Heart left ventricle (tissue), 16 donors: Measurements from ENCODE around the gene HS3ST6. TPM values are rescaled to one million over a fixed set of nuclear protein-coding genes. Genes with fewer than 3 reads are reported as not detected.

ENCODE experiments used
- ATAC-seq, 4 donors: fragments of 200-7000 bp; cut with Tn5 transposase; one replicate each; pipeline ENCODE4 v1.9.1; 2020 to 2022; ENCODE audit warnings: moderate library complexity in 4 of 4, mild to moderate bottlenecking in 3 of 4, moderate number of reproducible peaks in 1 of 4
- DNase-seq, 5 donors: peaks; one replicate each; pipeline ENCODE4 v3.0.0-alpha.2; 2020
- H3K27ac ChIP-seq, 12 donors: fragments of 200-600 bp; sonication (generic) in 4 of 12; one replicate each; pipeline versions ENCODE4 v1.5.0 to v1.8.0; 2016 to 2022; ENCODE audit warnings: mild to moderate bottlenecking in 2 of 12
- H3K27me3 ChIP-seq, 9 donors: fragments of 200-600 bp; sonication (generic) in 2 of 9; one replicate each; pipeline versions ENCODE4 v1.5.1 to v1.8.0; 2016 to 2022; ENCODE audit warnings: mild to moderate bottlenecking in 3 of 9
- H3K36me3 ChIP-seq, 9 donors: fragments of 200-600 bp; sonication (generic) in 2 of 9; one replicate each; pipeline versions ENCODE4 v1.5.0 to v1.8.0; 2018 to 2022; ENCODE audit warnings: mild to moderate bottlenecking in 2 of 9
- H3K4me1 ChIP-seq, 12 donors: fragments of 200-600 bp; sonication (generic) in 4 of 12; one replicate each; pipeline versions ENCODE4 v1.5.0 to v1.8.0; 2016 to 2022; ENCODE audit warnings: mild to moderate bottlenecking in 3 of 12
- H3K4me3 ChIP-seq, 12 donors: fragments of 200-600 bp; sonication (generic) in 4 of 12; one replicate each; pipeline versions ENCODE4 v1.5.0 to v1.8.0; 2017 to 2022; ENCODE audit warnings: mild to moderate bottlenecking in 9 of 12, moderate library complexity in 4 of 12
- H3K9me3 ChIP-seq, 12 donors: fragments of 200-600 bp; sonication (generic) in 4 of 12; one replicate each; pipeline versions ENCODE4 v1.5.0 to v1.8.0; 2016 to 2022; ENCODE audit warnings: mild to moderate bottlenecking in 1 of 12
- CTCF ChIP-seq, 12 donors: fragments of 200-600 bp; sonication (generic) in 4 of 12; IDR thresholded peaks; one replicate each; pipeline versions ENCODE4 v1.5.0 to v1.8.0; 2018 to 2022; ENCODE audit warnings: antibody characterized with exemption in 12 of 12, mild to moderate bottlenecking in 5 of 12
- POLR2A ChIP-seq, 2 donors: fragments of 450-650 bp; IDR thresholded peaks; one replicate each; pipeline ENCODE4 v1.6.1; 2017; ENCODE audit warnings: antibody characterized with exemption in 2 of 2, mild to moderate bottlenecking in 2 of 2, moderate library complexity in 2 of 2
- WGBS, 4 donors: extraction: QIAGEN DNeasy Blood & Tissue Kit in 2 of 4; methylation state at CpG; one replicate each; pipeline versions ENCODE4 v1.1.5 to v1.1.7; 2013 to 2018; 5-methylcytosine and 5-hydroxymethylcytosine counted together
- intact Hi-C, 10 donors: fragments of 100-400 bp; cut with DNase I; formaldehyde crosslinking; loops; one replicate each; pipeline versions ENCODE4 v1.11.1 to v1.14.2; 2022
- polyA plus RNA-seq, 2 donors: library from polyadenylated mRNA; stranded (reverse); fragments of 200-250 nt; gene quantifications; one replicate each; pipeline ENCODE4 v1.2.3, GENCODE V29; 2013
- total RNA-seq, 9 donors: library from RNA; depleted of rRNA in 2 of 9; stranded (reverse); fragments of >200 nt in 2 of 9; fragmentation: NEBNext Ultra II Directional in 3 of 9; extraction: Animal tissue kit (Norgen Biotek cat#: 25700) in 3 of 9; gene quantifications; one replicate each; pipeline versions ENCODE4 v1.1.0 to v1.2.4, GENCODE V29; 2016 to 2023
- donor health status: ischemic (EF 13 %, LVEDD 7.1; RV severe dilation, severe dysfunction).
- donor health status: healthy with polysubstance abuse.
- donor health status: DM: no; HTN: yes; CAD: no.
- donor health status: DM: no; HTN: no; CAD: no.
- donor health status: ischemic (EF 25% LVEDD 6.9; RV normal size, moderate dysfunction).
- donor health status: ischemic (EF 25% LVEDD 5.7; RV mildly dilated, moderate dysfunction).
- donor health status: healthy.
- donor health status: DM: yes; HTN: yes; CAD: no.
- donor health status: ischemic (EF 35%, LVEDD 5.7; RV mildly dilated, moderate dysfunction).
- donor health status: nonischemic (EF 11% LVEDD 7.7; RV severe dilation, severe dysfunction).
- donor health status: DM: yes; HTN: yes; CAD: no.
- donor health status: PGD.
- donor health status: ischemic (EF 29% LVEDD 5.4; RV normal size, mild dysfunction).
- donor health status: nonischemic (EF 23%, LVEDD 6.1; RV moderate dilation, normal function).

Gene HS3ST6
- total and polyA plus RNA-seq, 11 donors = not detected

DNA sequence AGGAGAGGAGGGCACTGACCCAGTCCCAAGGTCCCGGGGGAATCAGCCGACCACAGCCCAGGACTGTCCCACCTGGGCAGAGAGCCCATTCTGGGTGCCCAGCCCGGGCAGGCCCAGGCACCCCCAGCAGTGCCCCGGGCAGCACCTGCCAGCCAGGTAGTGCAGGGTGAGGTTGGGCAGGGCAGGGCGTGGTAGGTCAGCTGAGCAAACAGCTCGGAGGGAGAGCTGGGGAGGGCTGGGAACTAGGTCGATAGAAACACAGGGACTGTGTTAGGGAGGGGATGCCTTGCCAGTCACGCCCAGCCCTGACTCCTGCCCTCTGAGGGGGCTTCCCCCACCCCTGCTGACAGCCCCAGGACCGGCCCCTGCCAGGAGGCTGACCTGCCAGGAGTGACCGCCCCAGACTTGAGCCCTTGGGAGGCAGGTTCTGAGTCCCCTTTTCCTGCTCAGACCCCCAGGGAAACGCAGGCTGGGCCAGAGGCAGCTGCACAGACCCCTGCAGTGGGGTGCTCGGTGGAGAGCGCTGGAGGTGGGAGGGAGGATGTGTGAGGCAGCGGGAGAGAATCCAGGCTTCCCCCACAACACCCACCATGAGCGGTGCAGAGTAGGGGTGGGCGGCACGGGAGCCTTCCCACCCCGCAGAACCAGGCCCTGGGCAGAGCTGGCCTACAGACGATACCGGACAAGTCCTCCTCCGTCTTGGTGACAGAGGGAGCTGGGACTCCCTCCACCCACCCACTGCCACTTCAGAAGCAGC is 4.7 kb downstream of the HS3ST6 start:
- intact Hi-C loops = loop anchor here in 1 of 10 donors (5.0 kb wide), 1 partner anchor 36 kb away; no protein-coding TSS in a partner anchor
- H3K4me3 ChIP-seq = no peak overlapping the region
- 42 to 63% (median 51%) methylated on average over 8 to 21 of the region's 21 CpGs for WGBS, 4 donors
- TF ChIP-seq CTCF (IDR thresholded peaks at IDR 0.05) (no peak), POLR2A (IDR thresholded peaks at IDR 0.05) (no peak)
- ATAC-seq (peak in 2 of 4 donors; percentile 14 to 21), DNase-seq (no peak)
- H3K27ac ChIP-seq = no peak overlapping the region
- H3K36me3 ChIP-seq = no peaks in the 10 kb centered on the region
- H3K4me1 ChIP-seq = peaks cover 0 to 10% (median 0%) of the 10 kb centered on the region in 12 donors
- no peaks in the 10 kb centered on the region for H3K9me3 ChIP-seq
- peaks cover 14 to 68% (median 42%) of the 10 kb centered on the region in 9 donors for H3K27me3 ChIP-seq

DNA sequence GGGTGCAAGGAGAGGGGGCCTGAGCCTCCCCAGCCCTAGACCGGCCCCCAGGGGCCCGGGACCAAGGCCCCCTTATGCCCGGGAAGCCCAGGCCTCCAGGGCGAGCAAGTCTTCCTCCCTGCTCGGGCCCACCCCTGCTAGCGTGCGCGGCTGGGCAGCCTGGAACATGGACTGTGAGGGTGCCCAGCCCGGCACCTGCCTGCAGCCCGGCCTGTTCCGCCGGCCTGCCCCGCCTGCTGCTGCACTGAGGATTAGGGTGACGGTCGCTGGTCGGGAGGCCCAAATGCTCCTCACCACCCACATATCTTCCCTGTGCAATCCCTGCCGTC is 6.0 kb downstream of the HS3ST6 start:
- 80 to 87% (median 86%) methylated on average over 13 to 17 of the region's 17 CpGs for WGBS, 4 donors
- ATAC-seq = no peak
- intact Hi-C loops = loop anchor here in 1 of 10 donors (5.0 kb wide), 1 partner anchor 35 kb away; no protein-coding TSS in a partner anchor
- H3K27ac ChIP-seq = no peak overlapping the region
- peaks cover 10 to 70% (median 39%) of the 10 kb centered on the region in 9 donors for H3K27me3 ChIP-seq
- no peak for TF ChIP-seq CTCF (IDR thresholded peaks at IDR 0.05)
- TF ChIP-seq POLR2A (IDR thresholded peaks at IDR 0.05) = no peak
- no peaks in the 10 kb centered on the region for H3K9me3 ChIP-seq
- no peaks in the 10 kb centered on the region for H3K36me3 ChIP-seq
- no peaks in the 10 kb centered on the region for H3K4me1 ChIP-seq
- DNase-seq = no peak
- no peak overlapping the region for H3K4me3 ChIP-seq

DNA sequence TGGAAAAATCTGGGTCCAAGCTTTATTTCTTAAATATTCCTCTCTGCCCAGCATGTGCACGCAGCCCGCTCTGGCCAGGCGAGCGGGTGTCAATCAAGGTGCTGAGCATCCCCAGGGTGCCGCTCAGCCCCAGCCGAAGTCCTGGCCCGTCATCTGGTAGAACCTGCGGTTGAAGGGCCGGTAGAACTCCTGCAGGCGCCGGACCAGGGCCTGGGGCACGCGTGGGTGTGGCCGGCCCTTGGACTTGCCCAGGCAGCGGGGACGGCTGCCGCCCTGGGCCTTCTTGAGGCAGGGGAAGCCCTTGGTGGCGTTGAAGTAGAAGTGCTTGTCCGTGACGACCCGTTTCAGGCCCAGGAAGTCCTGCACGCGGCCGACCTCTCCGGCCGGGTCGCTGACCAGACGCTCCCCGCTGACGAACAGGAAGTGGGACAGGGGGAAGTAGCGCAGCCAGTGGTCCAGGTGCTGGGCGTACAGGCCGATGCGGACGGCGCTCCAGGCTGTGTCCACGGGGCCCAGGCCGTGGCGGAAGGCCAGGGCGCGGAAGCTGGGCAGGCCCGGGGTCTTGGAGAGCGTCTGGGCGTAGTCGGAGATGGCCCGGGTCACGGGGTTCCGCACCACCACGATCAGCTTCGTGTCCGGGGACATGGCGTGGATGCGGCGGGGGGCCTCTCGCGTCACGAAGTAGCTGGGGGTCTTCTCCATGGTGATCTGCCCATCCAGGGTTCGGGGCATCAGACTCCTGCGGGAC is 6.6 kb downstream of the HS3ST6 start:
- H3K27me3 ChIP-seq = peaks cover 5 to 70% (median 35%) of the 10 kb centered on the region in 9 donors
- TF ChIP-seq CTCF (IDR thresholded peaks at IDR 0.05) (no peak), POLR2A (IDR thresholded peaks at IDR 0.05) (no peak)
- WGBS, 4 donors = 86 to 89% (median 89%) methylated on average over 25 to 59 of the region's 59 CpGs
- H3K36me3 ChIP-seq = no peaks in the 10 kb centered on the region
- no peak for ATAC-seq
- H3K27ac ChIP-seq = no peak overlapping the region
- no peaks in the 10 kb centered on the region for H3K9me3 ChIP-seq
- no peak for DNase-seq
- intact Hi-C loops = loop anchor here in 1 of 10 donors (5.0 kb wide), 1 partner anchor 34 kb away; no protein-coding TSS in a partner anchor
- H3K4me3 ChIP-seq = no peak overlapping the region
- H3K4me1 ChIP-seq = no peaks in the 10 kb centered on the region
